NCI-H2196 treated with DMSO at 0.1 percent for 48 hours (cell line): ENCODE results near the gene SLC5A2.
"Not testable (repeated sequence)": the region's sequence is repeated elsewhere in the genome, so short reads cannot be mapped to it uniquely, and the experiment has no call there.

ENCODE experiments used
- DNase-seq: peaks from one replicate; lab custom pipeline; 2025; ENCODE audit not compliant: unreplicated experiment; lab: John Stamatoyannopoulos, UW

Gene SLC5A2

GRCh38 chr16:31525113-31525512 is 42.2 kb downstream of the SLC5A2 start:
- DNase-seq: no peak

DNA sequence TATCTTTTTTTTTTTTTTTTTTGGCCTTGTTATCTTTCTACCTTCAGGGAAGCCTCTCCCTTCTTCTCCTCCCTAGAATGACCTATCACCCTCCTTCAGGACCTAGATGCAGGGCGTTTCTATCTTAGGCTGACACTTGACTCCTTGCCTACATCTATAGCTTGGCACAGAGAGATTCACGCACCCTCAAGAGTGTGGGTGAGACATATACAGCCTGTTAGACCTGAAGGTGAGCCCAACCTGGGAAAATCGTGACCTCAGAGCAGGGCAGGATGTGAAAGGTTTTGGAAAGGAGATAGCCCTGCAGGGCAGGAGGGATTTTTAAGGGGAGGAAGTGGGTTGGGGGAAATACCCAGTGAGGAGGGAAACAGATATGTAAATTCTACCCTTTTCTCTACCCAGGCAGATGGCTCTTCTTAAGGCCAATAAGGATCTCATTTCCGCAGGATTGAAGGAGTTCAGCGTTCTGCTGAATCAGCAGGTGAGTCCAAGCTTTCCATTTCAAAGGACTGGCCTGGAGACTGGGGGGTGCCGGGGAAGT is 44.9 kb downstream of the SLC5A2 start, which contains the start of gene AHSP:
Gene AHSP, plus strand, starts transcription at position 167 of the 541 bp plus-strand sequence. Its CDS starts 240 bp downstream, at position 407.
- no peak for DNase-seq

DNA sequence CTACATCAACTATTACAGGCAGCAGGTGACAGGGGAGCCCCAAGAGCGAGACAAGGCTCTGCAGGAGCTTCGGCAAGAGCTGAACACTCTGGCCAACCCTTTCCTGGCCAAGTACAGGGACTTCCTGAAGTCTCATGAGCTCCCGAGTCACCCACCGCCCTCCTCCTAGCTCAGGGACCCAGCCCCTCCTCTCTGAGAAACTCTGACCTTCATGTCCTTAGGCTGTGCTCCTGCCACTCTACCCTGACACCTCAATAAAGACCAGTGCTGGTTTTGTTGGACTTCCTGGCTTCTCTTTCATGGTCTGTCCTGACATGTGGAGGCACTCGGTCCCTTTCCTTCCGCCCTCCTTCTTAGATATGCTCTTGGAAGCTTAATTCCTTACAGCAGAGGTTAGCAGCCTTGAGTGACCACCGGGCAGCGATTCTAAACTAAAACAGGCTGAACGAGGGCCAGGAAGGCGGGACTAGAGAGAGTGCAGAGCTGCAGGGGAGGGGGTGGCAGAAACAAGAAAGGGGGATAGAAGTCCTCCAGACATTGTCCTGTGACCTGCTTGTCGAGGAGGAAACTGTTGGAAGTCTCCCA is 45.7 kb downstream of the SLC5A2 start:
- DNase-seq: no peak

- DNase-seq: no peak
These were observed 46.4 kb downstream of the SLC5A2 start for GRCh38 chr16:31529108-31529936.

- no peak for DNase-seq
These were observed 47.0 kb downstream of the SLC5A2 start for GRCh38 chr16:31529937-31530312.

GRCh38 chr16:31530405-31530804 is 47.5 kb downstream of the SLC5A2 start:
- DNase-seq: no peak

GRCh38 chr16:31531096-31531495 is 48.2 kb downstream of the SLC5A2 start:
- DNase-seq: no peak

DNA sequence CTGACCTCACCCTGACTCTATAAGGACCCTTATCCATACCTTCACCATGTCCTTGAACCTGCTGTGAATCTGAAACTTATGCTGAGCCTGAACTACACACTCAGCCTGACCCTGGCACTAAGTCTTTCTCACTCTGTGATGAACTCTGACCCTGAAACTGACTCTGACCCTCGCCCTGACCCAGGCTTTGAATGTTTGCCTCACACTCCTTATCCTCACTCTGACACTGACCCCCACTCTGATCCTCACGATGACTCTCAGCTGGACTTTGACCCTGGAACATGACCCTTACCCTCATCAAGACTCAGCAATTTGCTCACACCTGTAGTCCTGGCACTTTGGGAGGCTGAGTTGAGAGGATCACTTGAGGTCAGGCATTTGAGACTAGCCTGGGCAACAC is 49.2 kb downstream of the SLC5A2 start:
- no peak for DNase-seq

GRCh38 chr16:31532896-31533295 is 50.0 kb downstream of the SLC5A2 start:
- no peak for DNase-seq

GRCh38 chr16:31535737-31536136 is 52.8 kb downstream of the SLC5A2 start:
- DNase-seq: no peak

- DNase-seq: no peak
These were observed 54.0 kb downstream of the SLC5A2 start for GRCh38 chr16:31536804-31537361.

DNA sequence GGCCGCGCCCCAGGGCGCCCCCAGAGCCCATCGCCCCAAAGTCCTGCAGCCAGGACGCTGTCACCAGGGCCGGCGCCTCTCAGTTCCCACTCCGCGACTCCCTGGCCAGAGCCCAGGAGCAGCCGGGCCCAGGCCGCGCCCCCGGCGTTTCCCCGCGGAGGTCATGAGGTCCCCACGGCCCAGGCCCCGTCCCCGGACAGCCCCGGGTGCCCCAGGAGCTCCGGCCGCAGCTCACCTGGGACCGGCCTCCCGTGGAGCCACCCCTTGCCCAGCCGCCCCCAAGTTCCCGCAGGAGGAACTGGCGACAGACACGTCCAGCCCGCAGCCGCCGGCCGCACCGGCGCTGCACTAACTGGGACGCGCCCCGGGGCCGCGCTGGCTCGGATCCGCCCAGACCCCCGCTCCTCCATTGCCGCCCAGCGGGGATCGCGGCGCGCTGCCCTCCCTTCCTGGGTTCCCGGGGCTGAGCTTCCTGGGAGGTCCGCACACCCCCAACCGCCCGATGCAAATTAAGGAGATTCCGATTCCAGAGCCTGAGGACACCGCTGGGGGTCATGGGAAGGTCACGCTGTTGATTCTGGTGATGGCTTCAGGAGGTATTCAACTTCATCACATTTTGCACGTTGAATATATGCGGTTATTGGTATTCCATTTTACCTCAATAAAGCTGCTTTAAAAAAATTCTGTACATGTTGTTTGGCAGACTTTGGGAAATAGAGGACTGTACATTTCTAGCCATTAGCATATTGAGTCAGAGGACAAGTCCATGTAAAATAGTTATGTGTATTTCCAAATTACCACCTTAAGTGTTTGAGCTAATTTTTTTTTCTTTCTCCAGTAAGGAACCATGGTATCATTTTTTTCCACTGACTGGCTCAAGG is 54.7 kb downstream of the SLC5A2 start:
- DNase-seq: no peak

- not testable (repeated sequence) for DNase-seq
These were observed 55.3 kb downstream of the SLC5A2 start for GRCh38 chr16:31538243-31538598.

DNA sequence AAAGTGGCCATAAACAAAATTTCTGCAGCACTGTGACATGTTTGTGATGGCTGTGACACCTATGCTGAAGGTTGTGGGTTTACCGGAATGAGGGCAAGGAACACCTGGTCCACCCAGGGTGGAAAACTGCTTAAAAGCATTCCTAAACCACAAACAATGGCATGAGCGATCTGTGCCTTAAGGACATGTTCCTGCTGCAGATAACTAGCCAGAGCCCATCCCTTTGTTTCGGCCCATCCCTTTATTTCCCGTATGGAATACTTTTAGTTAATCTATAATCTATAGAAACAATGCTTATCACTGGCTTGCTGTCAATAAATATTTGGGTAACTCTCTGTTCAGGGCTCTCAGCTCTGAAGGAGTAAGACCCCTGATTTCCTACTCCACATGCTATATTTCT is 56.8 kb downstream of the SLC5A2 start:
- DNase-seq: not testable (repeated sequence)
